Gastroesophageal sphincter (tissue), 4 donors: ENCODE data around the gene OVOL2. TPM values are rescaled to one million over a fixed set of nuclear protein-coding genes. Genes with fewer than 3 reads are reported as not detected.

Source experiments
- ATAC-seq: fragments of 150-250 bp; one replicate; pipeline ENCODE4 v1.9.1; 2016; ENCODE audit warnings: mild to moderate bottlenecking, moderate library complexity
- H3K27ac ChIP-seq, 4 donors: fragments of 200-600 bp; sonication (generic) in 3 of 4; 1 replicate in 3 of 4; 2 replicates in 1 of 4; pipeline ENCODE4 v1.5.1; 2016 to 2019
- H3K27me3 ChIP-seq: fragments of 200-600 bp; sonication (generic); one replicate; pipeline ENCODE4 v1.5.1; 2019
- H3K36me3 ChIP-seq, 2 donors: fragments of 200-600 bp; sonication (generic); one replicate each; pipeline ENCODE4 v1.5.1; 2019; ENCODE audit warnings: control low read depth in 1 of 2
- H3K4me1 ChIP-seq, 3 donors: fragments of 200-600 bp; sonication (generic); 1 replicate in 2 of 3; 2 replicates in 1 of 3; pipeline ENCODE4 v1.5.1; 2016 to 2019; ENCODE audit warnings: control low read depth in 2 of 3
- H3K4me3 ChIP-seq, 2 donors: fragments of 200-600 bp; sonication (generic); one replicate each; pipeline ENCODE4 v1.5.1; 2019; ENCODE audit warnings: mild to moderate bottlenecking in 1 of 2, moderate library complexity in 1 of 2
- H3K9me3 ChIP-seq, 3 donors: fragments of 200-600 bp; sonication (generic); one replicate each; pipeline ENCODE4 v1.5.1; 2017 to 2019; ENCODE audit warnings: control low read depth in 2 of 3
- EP300 ChIP-seq: sonication (generic); formaldehyde crosslinking; IDR thresholded peaks from one replicate; pipeline ENCODE4 v1.6.1; 2017; ENCODE audit warnings: antibody characterized with exemption, mild to moderate bottlenecking
- POLR2A ChIP-seq, 2 donors: fragments of 450-650 bp; IDR thresholded peaks; one replicate each; pipeline ENCODE4 v1.6.1; 2017; ENCODE audit warnings: antibody characterized with exemption in 2 of 2, mild to moderate bottlenecking in 2 of 2, moderate library complexity in 1 of 2
- POLR2AphosphoS5 ChIP-seq: sonication (generic); formaldehyde crosslinking; IDR thresholded peaks from one replicate; pipeline ENCODE4 v1.6.1; 2017; ENCODE audit warnings: antibody characterized with exemption
- WGBS, 2 donors: methylation state at CpG; one replicate each; pipeline ENCODE4 v1.1.5; 2018; ENCODE audit warnings: low coverage in 1 of 2; 5-methylcytosine and 5-hydroxymethylcytosine counted together
- total RNA-seq, 4 donors: library from RNA; depleted of rRNA; stranded (reverse); fragments of >200 nt; gene quantifications; one replicate each; pipeline ENCODE4 v1.1.0, GENCODE V29; 2016
- TF ChIP-seq, protein P1 (sequence below), 4 experiments: fragments of 200-600 bp in 2 of 4; fragments of 450-650 bp in 2 of 4; sonication (generic) in 1 of 4; IDR thresholded peaks; one replicate each; pipeline ENCODE4 v1.5.1; 2017 to 2019; ENCODE audit warnings: antibody characterized with exemption in 4 of 4, mild to moderate bottlenecking in 2 of 4, moderate library complexity in 2 of 4

OVOL2 gene
- total RNA-seq, 4 donors from 2014 or later = 0.69 TPM; not detected in 3

DNA sequence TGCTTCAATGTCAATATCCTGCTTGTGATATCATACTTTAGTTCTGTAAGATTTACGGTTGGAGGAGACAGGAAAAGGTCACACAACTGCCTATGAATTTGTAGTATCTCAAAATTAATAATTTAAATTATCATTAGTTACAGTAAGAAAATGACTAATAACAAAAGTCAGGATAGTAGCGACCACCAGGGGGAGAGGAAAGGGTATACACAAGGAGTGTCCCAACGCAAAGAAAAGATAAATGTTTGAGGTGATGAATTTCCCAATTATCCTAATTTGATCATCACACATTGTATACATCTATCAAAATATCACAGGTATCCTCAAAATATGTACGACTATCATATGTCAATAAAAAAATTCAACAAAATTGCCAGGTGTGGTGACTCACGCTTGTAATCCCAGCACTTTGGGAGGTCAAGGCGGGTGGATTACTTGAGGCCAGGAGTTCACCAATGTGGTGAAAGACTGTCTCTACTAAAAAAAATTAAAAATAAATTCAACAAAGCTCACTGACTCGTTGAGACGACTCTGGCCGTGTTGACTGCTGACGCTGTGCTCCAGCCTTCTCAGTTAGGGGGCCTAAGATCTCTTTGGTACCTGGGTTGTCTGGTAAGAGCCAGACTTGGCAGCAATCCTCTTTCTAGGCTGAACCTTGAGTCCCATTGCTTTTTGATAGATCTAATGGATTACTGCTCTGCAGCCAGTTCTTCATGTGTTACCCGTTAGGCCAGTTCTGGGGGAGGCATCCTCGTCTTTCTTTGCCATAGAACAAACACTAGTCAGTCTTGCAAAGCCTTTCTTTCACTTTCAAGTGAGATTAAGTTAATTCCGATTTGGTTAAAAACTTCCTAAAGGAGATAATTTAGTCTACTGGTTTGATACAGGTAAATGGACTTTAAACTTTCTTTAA, 9.0 kb upstream of the OVOL2 start:
- Histone ChIP-seq H3K27me3 (peaks cover 22% of the 10 kb centered on the region), H3K27ac (no peak overlapping the region), H3K4me3 (no peak overlapping the region), H3K4me1 (no peaks in the 10 kb centered on the region), H3K9me3 (no peaks in the 10 kb centered on the region), H3K36me3 (no peaks in the 10 kb centered on the region)
- 50 to 55% methylated on average over 11 to 12 of the region's 13 CpGs for WGBS, 2 donors
- no peak for ATAC-seq
- TF ChIP-seq POLR2AphosphoS5 (no peak), EP300 (no peak), POLR2A (IDR thresholded peaks at IDR 0.05) (no peak)
- TF ChIP-seq, protein P1, sequence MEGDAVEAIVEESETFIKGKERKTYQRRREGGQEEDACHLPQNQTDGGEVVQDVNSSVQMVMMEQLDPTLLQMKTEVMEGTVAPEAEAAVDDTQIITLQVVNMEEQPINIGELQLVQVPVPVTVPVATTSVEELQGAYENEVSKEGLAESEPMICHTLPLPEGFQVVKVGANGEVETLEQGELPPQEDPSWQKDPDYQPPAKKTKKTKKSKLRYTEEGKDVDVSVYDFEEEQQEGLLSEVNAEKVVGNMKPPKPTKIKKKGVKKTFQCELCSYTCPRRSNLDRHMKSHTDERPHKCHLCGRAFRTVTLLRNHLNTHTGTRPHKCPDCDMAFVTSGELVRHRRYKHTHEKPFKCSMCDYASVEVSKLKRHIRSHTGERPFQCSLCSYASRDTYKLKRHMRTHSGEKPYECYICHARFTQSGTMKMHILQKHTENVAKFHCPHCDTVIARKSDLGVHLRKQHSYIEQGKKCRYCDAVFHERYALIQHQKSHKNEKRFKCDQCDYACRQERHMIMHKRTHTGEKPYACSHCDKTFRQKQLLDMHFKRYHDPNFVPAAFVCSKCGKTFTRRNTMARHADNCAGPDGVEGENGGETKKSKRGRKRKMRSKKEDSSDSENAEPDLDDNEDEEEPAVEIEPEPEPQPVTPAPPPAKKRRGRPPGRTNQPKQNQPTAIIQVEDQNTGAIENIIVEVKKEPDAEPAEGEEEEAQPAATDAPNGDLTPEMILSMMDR (IDR thresholded peaks at IDR 0.05) = no peak

GRCh38 chr20:18063676-18064075, 6.0 kb upstream of the OVOL2 start:
- WGBS, 2 donors = 89 to 100% methylated on average over 1 to 6 of the region's 6 CpGs
- TF ChIP-seq, protein P1 (IDR thresholded peaks at IDR 0.05) = no peak
- TF ChIP-seq EP300 (no peak), POLR2A (IDR thresholded peaks at IDR 0.05) (no peak)
- Histone ChIP-seq H3K9me3 (no peaks in the 10 kb centered on the region), H3K4me3 (no peak overlapping the region), H3K36me3 (no peaks in the 10 kb centered on the region), H3K27ac (no peak overlapping the region), H3K4me1 (peaks cover 0 to 7% (median 1%) of the 10 kb centered on the region in 3 donors), H3K27me3 (peaks cover 52% of the 10 kb centered on the region)
- no peak for ATAC-seq

- Histone ChIP-seq H3K27ac (no peak overlapping the region), H3K36me3 (no peaks in the 10 kb centered on the region), H3K4me3 (no peak overlapping the region), H3K27me3 (peaks cover 93% of the 10 kb centered on the region), H3K4me1 (peaks cover 0 to 36% (median 19%) of the 10 kb centered on the region in 3 donors), H3K9me3 (no peaks in the 10 kb centered on the region)
- 18 to 51% methylated on average over 2 of the region's 2 CpGs for WGBS, 2 donors
- no peak for TF ChIP-seq POLR2A (IDR thresholded peaks at IDR 0.05)
- TF ChIP-seq, protein P1 (IDR thresholded peaks at IDR 0.05) = no peak
- no peak for TF ChIP-seq POLR2AphosphoS5
- TF ChIP-seq EP300 = no peak
- ATAC-seq = no peak
Observed at GRCh38 chr20:18059603-18060002, 1.9 kb upstream of the OVOL2 start.

DNA sequence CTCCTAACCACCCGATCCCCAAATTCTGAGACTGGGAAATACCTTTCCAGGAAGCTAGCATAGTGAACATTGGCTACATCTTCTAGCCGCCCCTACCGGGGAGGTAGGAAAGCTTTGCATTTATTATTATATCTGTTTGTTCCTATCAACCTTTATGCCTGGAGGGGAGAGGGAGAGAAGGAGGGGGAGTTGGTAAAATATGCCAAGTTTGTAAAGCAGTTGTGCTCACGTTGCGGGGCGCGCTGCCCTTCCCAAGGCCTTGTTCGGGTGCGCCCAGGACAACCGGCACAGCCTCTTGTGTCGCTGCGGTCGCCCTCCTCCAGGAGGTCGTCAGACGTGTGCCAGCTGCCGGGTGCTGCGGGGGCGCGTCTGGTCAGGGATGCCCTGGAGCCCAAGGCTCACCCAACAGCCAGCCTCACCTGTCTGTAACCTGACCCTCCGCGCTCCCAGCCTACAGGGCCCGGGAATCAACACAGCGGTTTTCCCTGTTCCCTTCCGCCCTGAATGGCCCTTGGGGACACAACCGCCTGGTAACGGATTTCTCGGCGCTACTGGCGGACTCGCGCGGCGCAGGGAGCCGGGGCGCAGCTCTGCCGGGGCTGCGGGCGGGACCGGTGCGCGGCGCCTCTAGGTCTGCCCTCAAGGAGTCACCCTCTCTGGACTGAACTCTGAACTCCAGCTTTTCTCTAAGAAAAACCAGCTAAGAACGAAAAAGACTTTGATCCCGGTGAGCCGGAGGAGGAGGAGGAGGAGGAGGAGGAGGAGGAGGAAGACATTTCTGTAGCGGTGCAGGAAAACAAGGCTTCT, 1.1 kb upstream of the OVOL2 start:
- TF ChIP-seq POLR2AphosphoS5 (no peak), POLR2A (IDR thresholded peaks at IDR 0.05) (no peak), EP300 (no peak)
- TF ChIP-seq, protein P1 (IDR thresholded peaks at IDR 0.05) = no peak
- Histone ChIP-seq H3K27ac (no peak overlapping the region), H3K4me1 (peaks cover 0 to 36% (median 19%) of the 10 kb centered on the region in 3 donors), H3K27me3 (peaks cover 100% of the 10 kb centered on the region), H3K9me3 (no peaks in the 10 kb centered on the region), H3K36me3 (no peaks in the 10 kb centered on the region), H3K4me3 (no peak overlapping the region)
- WGBS, 2 donors = 0% methylated on average over 7 to 10 of the region's 46 CpGs
- no peak for ATAC-seq
